Neural progenitor cell (in vitro differentiated cells): Measurements from ENCODE around the gene PLD2.

ENCODE experiments used
- CTCF ChIP-seq: fragments of 200-600 bp; sonication (generic); IDR thresholded peaks from 2 replicates; pipeline ENCODE4 v1.5.1; 2017; ENCODE audit warnings: antibody characterized with exemption, mild to moderate bottlenecking
- EZH2 ChIP-seq: fragments of 200-600 bp; sonication (generic); IDR thresholded peaks from 2 replicates; pipeline ENCODE4 v1.6.1; 2017; ENCODE audit warnings: antibody characterized with exemption, mild to moderate bottlenecking, moderate library complexity
- EZH2phosphoT487 ChIP-seq: fragments of 200-600 bp; sonication (generic); IDR thresholded peaks from 2 replicates; pipeline ENCODE4 v1.6.1; 2017; ENCODE audit warnings: antibody characterized with exemption

DNA sequence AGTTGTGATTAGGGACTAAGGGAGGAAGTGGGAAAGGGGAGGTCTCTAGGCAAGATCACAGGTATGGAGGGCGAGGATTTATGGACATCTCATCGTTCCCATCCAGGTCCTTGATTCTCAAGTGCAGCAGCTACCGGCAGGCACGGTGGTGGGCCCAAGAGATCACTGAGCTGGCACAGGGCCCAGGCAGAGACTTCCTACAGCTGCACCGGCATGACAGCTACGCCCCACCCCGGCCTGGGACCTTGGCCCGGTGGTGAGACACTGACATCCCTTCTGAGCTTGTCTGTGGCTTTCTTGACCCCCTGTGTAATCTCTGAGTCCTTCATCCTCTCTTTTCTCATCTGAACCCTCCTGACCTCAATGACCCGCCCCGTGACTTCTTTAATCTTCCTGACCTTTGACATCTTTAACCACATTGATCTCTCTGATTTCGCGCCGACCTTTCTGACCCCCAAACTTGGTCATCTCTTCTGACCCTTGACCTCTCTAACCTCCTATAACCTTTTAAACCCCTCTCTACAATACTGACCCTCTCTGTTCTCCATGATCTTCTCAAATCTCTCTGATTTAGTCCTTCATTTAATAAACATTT lies 3.8 kb downstream of the PLD2 start:
- no peak for TF ChIP-seq CTCF
- no peak for TF ChIP-seq EZH2phosphoT487
- TF ChIP-seq EZH2, result no peak
